ENCODE data around the gene ARHGAP4.

Gene ARHGAP4

DNA sequence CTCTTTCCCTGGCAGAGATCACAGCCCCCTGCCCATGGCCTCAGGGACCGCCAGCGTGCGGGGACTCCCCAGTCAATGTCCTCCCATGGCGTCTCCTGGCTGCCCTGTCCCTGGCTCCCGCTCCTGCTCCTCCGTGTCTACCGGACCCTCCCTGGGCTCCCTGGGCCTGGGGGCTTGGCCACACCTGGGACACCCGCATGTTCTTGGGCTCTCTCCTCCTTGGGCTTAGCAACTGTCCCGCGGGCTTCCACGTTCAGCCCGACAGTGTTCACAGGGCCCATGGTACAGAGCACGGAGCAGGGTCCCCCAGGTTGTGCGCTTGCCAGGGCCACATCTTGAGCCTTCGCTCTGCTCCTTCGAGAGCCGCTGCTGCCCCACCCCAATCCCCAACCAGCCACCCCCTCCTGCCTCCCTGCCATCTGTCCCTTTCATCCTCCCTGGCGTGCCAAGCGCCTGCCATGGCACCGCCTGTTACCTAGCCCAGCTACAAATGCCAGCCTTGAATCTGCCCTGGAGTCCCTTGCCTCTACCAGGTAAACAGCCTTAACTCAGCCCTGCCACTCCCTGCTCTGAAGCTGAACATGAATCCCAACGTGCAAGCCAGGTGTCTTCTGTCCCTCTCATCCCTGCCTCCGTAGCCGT, 17.7 kb downstream of the ARHGAP4 start:
- no peak for DNase-seq (ENCODE audit: low read depth in 1 of 2, low spot score in 1 of 2)

DNA sequence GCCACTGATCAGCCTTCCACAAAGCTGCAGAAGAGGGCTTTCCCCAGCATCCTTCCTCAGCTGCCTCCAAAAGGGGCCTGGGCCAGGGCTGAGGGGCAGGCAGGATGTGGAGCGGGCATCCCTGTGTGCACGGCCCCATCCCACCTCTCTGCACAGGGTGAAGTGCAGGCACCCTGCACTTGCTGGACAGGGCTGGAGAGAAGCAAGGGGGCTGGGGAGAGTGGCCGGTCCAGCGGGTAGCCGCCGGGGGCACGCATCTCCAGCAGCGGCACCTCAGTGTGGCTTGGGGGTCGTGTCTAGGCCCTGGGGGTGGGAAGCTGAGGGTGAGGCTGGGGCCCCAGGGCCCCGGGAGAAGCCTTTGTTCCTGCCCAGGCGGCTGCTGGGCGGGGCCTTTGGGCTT, 18.6 kb downstream of the ARHGAP4 start:
- no peak for DNase-seq (ENCODE audit: low read depth in 1 of 2, low spot score in 1 of 2)

DNA sequence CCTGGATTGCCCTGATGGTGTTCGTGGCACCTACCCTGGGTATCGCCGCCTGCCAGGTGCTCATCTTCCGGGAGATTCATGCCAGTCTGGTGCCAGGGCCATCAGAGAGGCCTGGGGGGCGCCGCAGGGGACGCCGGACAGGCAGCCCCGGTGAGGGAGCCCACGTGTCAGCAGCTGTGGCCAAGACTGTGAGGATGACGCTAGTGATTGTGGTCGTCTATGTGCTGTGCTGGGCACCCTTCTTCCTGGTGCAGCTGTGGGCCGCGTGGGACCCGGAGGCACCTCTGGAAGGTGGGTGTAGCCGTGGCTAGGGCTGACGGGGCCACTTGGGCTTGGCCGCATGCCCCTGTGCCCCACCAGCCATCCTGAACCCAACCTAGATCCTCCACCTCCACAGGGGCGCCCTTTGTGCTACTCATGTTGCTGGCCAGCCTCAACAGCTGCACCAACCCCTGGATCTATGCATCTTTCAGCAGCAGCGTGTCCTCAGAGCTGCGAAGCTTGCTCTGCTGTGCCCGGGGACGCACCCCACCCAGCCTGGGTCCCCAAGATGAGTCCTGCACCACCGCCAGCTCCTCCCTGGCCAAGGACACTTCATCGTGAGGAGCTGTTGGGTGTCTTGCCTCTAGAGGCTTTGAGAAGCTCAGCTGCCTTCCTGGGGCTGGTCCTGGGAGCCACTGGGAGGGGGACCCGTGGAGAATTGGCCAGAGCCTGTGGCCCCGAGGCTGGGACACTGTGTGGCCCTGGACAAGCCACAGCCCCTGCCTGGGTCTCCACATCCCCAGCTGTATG, 19.7 kb downstream of the ARHGAP4 start:
- no peak for DNase-seq (ENCODE audit: low read depth in 1 of 2, low spot score in 1 of 2)

DNA sequence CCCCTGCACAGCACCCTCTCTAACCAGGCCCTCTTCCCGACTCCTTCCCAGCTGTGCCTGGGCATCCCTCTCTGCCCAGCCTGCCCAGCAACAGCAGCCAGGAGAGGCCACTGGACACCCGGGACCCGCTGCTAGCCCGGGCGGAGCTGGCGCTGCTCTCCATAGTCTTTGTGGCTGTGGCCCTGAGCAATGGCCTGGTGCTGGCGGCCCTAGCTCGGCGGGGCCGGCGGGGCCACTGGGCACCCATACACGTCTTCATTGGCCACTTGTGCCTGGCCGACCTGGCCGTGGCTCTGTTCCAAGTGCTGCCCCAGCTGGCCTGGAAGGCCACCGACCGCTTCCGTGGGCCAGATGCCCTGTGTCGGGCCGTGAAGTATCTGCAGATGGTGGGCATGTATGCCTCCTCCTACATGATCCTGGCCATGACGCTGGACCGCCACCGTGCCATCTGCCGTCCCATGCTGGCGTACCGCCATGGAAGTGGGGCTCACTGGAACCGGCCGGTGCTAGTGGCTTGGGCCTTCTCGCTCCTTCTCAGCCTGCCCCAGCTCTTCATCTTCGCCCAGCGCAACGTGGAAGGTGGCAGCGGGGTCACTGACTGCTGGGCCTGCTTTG, 20.5 kb downstream of the ARHGAP4 start:
- no peak for DNase-seq (ENCODE audit: low read depth in 1 of 2, low spot score in 1 of 2)

DNA sequence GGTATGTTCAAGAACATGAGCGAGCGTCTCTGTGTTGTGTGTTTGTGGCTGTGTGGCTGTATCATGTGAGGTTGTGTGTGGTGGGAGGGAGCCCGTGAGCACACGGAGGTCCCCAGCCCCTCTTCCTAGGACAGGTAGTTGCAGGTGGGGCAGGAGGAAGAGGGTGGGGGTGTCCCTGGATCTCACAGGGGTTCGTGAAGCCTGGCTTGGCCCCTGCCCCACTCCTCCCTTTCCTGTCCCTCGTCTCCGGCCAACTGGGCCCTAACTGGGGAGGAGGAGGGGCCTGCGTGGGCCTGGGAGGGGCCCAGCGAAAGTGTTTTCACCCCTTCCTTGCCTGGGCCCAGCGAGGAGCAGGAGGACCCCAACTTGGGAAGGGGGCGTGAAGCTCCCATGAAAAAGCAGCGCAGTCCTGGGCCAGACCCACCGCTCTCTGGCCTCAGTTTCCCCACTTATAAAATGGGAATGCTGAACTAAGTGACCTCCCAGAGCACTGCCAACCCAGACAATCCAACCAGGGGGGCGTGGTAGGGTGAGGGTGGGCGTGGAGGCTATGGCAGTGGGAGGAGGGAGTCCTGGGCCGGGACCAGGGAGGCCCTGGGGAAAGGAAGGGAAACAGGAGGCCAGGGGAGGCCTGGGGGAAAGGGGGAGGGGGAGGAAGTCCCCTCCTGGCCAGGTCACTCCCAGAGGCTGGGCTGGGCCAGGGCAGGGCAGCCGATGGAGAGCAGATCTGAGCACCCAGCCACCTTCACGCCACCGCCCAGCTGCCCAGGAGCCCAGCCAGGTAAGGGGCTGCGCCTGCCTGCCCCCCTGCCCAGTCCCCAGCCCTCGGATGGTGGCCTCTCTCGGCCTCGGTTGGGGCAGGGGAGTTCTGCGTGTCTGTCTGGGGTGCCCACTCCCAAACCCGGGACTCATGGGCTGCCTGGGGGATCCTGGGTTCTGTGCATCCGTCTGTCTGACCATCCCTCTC, 21.8 kb downstream of the ARHGAP4 start, which contains the start of gene AVPR2:
Gene AVPR2, plus strand, starts transcription at position 683 of the 967 bp plus-strand sequence. CDS start 473 bp downstream, outside the sequence.
- DNase-seq (ENCODE audit: low read depth in 1 of 2, low spot score in 1 of 2) = no peak

DNA sequence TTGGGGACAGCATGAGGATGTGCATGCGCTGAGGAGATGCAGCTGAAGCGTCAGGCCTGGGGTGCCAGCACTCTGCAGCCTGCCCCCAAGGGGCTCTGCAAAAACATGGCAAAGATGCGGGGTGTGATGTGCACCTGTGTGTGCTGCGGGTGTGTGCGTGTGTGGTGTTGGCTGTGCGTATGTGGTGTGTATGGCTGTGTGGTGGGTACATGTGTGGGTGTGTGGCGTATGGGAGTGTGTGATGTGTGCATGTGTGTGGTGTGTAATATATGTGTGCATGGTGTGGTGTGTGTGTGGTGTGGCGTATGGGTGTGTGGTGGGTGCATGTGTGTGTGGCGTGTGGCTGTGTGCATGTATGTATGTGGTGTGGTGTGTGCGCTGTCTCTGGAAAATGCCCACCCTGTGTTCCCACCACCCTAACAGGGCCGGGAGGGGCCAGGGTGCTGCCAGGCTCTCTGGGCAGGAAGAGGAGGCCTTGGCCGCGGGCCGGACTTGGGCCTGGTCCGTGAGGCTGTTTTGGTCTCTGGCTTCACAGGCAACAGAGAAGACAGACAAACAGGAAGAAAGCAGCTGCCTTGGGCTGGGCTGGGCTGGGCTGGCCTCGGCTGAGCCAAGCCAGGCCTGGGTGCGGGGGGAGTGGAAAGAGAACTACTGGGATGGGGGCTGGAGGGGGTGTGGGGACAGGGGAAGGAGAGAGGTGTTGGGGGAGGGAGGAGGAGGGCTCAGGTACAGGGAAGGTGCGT, 22.7 kb downstream of the ARHGAP4 start:
- no peak for DNase-seq (ENCODE audit: low read depth in 1 of 2, low spot score in 1 of 2)

DNA sequence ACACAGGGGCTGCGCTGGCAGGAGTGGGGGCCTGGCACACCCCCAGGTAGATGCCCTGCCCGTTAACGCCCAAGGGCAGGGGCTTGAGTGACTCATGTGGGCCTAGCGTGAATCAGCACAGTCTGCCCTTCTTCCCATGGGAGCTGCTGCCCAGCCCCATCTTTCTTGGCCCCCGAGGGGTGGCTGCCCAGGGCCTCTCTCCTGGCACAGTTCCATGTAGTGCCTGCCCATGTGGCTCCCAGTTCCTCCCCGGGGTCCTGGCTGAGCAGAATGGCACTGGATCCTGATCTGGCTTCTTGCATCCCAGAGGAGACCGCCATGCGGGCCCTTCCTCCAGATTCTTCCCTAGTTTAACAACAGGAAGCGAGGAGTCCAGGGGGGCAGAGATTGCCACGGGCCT, 23.7 kb downstream of the ARHGAP4 start:
- no peak for DNase-seq (ENCODE audit: low read depth in 1 of 2, low spot score in 1 of 2)

DNA sequence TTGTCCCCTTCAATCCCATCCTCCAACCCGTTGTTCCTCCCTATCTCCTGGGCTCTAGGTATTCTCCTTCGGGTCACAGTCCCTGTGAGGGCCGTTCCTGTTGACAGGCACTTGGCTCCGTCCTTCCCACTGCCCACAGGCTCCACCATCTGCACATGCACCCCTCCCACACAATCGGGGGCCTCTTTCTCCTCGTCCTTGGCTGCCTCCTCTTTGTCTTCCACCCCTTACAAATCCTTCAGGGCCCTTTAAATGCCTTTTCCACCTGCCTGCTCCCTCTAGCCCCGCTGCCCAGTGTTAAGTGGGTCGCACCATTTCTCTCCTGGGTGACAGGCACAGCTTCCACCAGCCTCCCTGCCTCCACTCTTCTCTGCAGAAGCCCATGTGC, 24.3 kb downstream of the ARHGAP4 start:
- no peak for DNase-seq (ENCODE audit: low read depth in 1 of 2, low spot score in 1 of 2)

DNA sequence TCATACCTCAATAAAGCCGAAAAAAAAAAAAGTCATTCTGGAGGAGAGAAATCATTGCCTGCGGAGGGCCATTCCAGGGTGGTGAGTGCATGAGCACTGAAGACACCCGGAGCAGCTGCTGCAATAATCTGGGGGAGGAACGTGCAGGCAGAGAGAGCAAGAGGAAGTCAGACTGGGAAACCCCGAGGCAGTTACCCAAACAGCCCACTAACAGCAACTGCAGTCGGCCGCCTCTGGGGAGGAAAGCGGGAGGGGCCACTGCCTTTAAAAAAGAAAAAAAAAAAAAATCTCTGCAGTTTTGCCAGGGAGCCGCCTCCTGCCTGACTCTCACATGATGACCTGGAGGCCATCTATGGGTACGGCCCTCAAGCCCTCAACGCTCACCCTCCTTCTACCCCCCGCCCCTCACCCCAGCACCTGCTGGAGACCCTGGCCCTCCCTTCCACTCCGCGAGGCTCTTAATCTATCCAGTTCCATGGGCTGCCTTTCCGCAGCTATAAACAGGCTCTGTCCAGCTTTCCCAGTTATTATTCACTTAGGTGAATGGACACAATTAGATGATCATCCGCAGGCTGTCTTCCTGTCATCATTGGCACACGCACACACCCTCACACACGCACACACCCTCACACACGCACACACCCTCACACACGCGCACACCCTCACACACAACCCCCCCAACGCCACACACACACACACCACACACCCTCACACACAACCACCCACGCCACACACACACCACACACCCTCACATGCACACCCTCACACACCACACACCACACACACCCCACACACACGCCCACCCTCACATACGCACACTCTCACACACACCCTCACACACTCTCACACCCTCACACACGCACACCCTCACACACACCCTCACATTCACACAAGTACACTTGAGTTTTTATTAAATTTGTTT, 25.0 kb downstream of the ARHGAP4 start:
- peak in 1 of 2 donors; percentile 43 for DNase-seq (ENCODE audit: low read depth in 1 of 2, low spot score in 1 of 2)

DNA sequence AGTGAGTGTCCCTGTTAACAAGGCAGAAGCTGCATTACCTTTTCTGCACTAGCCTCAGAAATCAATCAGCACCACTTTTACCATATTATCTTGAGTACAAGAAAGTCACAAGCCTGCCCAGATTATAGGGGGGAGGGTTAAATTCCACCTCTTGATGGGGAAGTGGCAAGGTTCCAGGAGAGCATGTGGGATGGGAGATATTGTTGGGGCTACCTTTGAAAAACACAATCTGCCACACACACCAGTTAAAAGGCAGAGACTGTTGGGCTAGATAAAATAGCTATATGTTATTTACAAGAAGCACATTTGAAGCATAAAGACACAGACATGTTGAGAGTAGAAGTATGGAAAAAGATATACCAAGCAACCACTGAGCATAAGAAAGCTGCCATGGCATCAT, 28.2 kb downstream of the ARHGAP4 start:
- DNase-seq (ENCODE audit: low read depth in 1 of 2, low spot score in 1 of 2) = no peak

DNA sequence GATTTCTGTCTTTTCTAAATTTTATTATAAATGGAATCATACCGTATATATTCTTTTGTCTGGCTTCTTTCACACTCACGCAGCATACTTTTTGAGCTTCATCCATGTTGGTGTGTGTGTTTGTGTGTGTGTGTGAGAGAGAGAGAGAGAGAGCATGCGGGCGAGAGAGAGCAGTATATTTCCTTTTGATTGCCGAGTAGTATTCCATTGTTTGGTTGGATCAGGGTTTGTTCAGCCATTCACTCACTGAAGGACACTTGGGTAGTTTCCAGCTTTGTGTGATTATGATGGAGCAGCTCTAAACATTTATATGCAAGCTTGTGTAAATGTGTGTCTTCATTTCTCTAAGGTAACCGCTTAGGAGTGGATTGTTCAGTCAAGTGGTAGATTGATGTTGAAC, 36.9 kb downstream of the ARHGAP4 start:
- DNase-seq (ENCODE audit: low read depth in 1 of 2, low spot score in 1 of 2) = no peak

DNA sequence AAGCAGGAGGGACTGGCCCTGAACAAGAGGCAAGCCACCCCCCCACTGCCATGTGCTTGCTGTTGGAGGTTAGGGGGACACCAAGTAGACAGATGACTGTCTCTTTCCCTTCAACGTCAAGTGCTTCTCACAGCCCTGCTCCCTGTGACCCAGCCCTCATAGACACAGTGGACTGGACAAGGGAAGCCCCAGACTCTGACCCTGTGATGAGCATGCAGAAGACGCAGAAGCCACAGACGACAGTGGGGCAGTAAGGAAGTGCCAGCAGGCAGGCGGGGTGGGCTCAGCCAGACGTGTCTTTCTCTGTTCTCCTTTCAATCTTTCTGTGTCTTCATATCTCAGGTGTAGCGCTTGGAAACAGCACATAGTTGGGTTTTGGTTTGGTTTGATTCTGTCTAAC, 37.7 kb downstream of the ARHGAP4 start:
- no peak for DNase-seq (ENCODE audit: low read depth in 1 of 2, low spot score in 1 of 2)

DNA sequence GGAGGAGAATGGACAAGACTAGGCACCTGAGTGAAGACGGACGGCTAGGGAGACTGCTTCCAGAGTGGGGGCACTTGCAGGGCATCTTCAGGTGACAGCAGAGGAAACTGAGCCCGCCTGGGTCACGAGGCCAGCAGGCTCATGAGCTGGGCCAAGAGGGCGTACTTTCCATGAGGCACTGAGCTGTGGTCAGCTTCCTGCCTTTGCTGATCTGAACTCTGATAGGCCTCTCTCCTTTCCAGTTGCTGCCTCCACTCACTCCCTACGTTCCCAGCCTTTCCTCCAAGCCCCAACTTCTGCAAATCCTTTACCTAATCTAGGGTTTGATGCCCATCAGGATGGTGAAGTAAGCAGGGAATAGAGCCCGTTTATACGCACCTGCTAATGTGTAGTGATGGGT, 38.7 kb downstream of the ARHGAP4 start:
- no peak for DNase-seq (ENCODE audit: low read depth in 1 of 2, low spot score in 1 of 2)

DNA sequence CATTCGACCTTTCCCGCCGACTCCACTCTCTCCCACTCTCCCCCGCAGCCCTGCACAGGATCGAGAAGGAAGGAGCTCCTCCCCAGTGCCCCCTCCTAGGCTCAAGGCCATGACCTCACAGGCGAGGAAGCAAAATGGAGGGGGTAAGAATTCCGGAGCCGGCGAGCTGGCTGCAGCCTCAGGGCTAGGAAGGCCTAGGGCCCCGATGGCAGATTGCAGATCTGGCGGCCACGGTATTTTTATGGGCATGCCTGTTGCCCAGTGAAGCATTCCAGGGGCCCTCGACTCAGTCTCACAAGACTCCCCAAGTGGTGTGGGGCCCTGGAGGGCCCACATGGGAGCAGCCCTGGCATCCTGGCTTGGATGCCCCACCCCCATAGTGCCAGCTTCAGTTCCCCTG, 39.1 kb downstream of the ARHGAP4 start:
- DNase-seq (ENCODE audit: low read depth in 1 of 2, low spot score in 1 of 2) = no peak

DNA sequence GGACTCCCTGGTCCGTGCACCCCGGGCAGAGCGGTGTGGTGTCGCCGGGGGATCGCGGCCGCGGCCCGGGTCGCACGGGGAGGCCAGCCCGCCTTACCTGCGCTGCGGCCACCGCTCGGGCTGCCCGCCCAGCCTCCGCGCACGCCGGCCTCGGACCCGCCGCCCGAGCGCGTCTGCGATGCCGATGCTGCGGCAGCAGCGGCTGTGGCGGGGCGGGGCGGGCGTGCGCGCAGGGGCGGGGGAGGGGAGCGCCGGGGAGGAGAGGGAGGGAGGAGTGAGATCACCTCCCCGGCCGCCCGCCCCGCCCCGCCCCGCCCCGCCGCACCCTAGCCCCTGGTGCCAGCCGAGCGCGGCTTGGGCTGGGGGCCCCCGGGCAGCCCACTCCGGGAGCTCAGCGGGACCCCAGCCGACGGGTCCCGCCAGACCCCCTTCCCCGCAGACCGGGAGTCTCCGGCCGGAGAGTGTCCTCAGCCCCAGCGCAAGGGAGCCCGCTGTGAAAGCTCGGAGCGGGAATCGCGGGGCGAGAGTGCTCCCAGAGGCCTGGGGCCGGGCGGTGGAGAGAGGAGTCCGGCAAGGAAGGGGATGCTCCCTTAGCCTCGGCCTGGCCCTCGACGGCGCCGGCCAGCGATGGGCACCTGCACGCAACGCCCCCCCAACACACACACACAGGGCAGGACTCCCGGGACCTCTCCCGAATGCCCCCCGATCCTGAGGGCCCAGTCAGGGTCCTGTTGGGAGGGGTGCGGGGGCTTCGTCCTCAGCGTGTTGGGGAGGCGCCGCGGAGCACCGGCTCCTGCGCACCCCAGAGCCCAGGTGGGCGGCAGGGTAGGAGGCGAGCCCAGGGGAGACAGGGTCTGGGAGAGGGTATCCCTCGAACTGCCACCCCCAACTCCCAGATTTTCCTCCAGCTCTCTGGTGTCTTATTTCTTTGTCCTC, 39.8 kb downstream of the ARHGAP4 start, which contains the start of gene L1CAM:
Gene L1CAM, minus strand, starts transcription at position 206 of the 936 bp plus-strand sequence. CDS start 10,337 bp downstream, outside the sequence.
- no peak for DNase-seq (ENCODE audit: low read depth in 1 of 2, low spot score in 1 of 2)

DNA sequence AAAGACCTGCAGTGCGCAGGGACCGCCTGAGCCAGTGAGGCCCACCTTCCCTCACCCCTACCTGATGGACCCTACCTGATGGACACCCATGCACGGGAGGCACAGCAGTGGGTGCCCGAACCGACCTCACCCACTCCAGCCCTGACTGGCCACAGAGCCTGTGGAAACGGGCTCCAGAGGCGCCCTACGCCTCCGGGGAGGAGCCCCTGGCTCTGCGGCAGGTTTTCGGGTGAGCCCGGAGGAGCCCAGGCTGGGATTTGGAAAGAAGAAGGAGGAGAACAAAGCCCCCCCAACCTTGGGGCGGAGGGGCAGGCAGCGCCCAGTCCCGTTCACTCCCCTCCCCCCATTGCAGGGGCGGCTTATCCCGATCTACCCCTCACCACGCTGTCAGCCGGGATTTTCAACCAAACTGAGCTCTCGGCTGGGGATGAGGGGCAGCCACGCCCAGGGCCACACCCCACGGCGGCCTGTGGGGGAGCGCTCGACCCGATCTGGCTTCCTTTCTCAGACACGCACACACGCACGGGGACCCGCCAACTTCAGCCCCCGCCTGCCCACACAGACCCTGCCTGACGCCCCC, 40.8 kb downstream of the ARHGAP4 start:
- DNase-seq (ENCODE audit: low read depth in 1 of 2, low spot score in 1 of 2) = no peak

DNA sequence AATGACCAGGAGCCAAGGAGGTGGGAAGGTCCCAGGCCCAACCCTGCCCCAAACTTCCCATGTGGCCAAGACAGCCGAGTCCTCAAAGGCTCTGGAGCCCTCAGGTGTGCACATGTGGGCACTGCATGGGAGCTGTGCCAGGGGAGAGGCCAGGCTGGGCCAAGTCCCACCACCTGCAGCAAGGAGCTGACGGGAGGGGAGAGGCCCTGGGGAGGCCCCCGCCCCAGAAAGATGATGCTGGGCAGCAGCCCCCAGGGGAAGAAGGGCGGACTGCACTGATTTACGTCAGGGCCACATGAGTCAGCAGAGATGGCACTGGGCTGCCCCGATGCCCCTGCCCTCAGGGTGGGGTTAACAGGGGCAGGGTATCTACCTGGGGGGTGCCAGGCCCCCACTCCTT, 41.5 kb downstream of the ARHGAP4 start:
- DNase-seq (ENCODE audit: low read depth in 1 of 2, low spot score in 1 of 2) = no peak

DNA sequence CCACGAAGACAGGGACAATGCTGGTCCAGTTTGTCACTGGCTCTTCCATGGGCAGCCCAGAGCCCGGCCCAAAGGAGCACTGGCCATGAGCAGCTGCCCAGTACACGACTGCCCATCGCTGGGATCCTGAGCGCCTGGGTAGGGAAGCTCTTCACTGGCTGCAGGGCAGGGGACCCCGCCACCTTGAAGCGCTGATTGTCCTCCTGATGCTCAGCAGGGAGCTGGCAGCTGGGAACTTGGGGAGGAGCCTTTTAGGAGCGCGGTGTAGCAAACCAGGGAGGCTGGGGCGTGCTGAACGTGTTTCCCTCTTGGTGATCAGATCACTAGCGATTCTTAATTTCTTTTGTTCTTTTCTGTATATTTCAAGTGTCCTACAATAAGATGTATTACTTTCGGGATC, 41.9 kb downstream of the ARHGAP4 start:
- no peak for DNase-seq (ENCODE audit: low read depth in 1 of 2, low spot score in 1 of 2)

Measured in activated CD4-positive, alpha-beta T cell treated with anti-CD3 and anti-CD28 coated beads, Interleukin-2, amount 50 U/mL, for 24 hours (primary cell).